Measurements from ENCODE around the gene POMC.
"Not testable (repeated sequence)": the region's sequence is repeated elsewhere in the genome, so short reads cannot be mapped to it uniquely, and the experiment has no call there.

POMC gene

GRCh38 chr2:25131567-25132298, 36.6 kb downstream of the POMC start:
- no peak for DNase-seq

- no peak for DNase-seq
These were observed 37.2 kb downstream of the POMC start for GRCh38 chr2:25131253-25131566.

- no peak for DNase-seq
These were observed 38.4 kb downstream of the POMC start for GRCh38 chr2:25129901-25130520.

DNA sequence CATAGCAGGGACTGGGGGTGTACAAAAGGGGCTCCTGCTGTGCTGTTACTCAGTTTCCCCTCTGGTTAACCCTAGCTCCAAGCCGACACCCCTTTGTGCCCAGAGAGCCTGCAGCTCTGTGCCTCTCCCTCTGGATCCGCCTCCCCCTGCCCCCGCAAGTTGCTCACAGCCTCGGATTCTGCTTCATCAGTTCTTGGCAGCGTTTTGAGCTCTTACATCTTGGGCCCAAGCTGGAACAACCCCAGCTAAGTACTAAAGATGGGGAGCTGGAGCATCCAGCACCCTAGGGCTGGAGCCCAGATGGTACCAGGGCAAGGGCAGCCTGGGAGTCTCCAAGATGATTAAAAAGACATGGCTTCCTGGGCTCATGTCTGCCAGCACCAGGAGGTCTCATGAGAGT, 40.7 kb downstream of the POMC start:
- DNase-seq = no peak

DNA sequence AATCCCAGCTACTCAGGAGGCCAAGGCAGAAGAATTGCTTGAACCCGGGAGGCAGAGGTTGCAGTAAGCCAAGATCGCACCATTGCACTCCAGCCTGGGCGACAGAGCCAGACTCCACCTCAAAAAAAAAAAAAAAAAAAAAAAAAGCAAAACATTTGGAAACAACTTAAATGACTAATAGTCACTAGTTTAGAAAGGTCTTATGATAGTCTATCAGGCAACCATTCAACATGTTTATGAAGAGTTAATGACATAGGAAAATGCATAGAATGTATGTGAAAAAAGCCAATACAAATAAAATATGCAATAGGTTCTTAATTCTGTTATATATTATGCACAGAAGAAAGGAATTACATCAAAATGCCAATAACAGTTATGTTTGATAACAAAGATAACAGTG, 41.3 kb downstream of the POMC start:
- not testable (repeated sequence) for DNase-seq

GRCh38 chr2:25125976-25126375, 42.4 kb downstream of the POMC start:
- DNase-seq = no peak

GRCh38 chr2:25125189-25125588, 43.2 kb downstream of the POMC start:
- no peak for DNase-seq

DNA sequence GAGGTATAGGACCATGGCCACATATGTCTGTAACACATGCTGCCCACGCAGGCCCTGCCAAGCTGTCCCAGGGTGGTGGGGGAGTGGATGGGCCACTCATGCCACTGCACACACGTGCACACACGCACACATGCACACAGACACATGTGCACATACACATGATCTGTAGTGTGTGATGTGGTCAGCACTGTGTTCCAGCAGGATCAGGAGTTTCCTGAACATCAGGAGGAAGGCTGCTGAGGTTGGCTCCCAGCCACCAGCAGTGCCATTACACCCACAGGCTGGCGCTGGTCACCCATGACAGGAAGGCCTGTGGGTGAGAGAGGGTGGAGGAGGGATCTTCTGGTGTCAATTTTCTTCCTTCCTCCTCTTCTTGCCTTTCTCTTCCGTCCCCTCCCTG, 44.7 kb downstream of the POMC start:
- DNase-seq = no peak

GRCh38 chr2:25122367-25122766, 46.0 kb downstream of the POMC start:
- no peak for DNase-seq

DNA sequence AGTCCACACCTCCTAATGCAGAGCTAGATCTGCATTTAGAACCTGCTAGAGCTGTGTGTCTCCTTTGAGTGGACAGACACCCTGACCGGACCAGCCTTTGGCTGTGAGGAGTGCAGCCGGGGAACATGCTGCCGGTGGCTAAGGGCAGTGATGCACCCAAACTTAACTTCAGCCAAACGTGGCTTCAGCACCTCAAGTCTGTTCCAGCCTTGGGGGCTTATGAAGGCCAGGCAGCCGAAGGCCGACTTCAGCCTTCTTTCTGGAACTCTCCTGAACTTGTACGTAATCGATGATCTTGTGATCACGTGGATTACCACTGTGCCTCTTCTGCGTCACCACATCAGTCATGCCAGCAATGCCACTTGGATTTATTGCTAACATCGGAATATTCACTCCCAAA, 49.1 kb downstream of the POMC start:
- no peak for DNase-seq

DNA sequence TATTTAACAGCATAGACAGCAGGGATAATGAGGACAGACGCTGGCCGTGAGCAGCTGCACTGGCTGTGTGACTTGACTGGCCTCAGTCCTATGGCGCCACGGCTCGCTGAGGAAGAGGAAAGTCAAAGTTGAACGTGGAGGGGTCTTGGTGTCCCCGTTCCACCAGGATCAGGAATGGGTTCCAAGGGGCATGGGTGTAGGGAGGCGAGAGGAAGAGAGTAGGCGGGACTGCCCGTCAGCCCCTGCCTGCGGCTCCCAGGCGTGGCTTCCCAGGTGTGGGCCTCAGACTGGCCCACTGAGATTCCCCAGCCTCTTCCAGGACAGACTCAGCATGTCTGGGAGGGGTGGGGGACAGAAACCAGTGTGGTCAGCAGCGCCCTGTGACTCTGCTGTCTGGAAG, 51.4 kb downstream of the POMC start:
- DNase-seq = no peak

- no peak for DNase-seq
These were observed 52.5 kb downstream of the POMC start for GRCh38 chr2:25115902-25116301.

DNA sequence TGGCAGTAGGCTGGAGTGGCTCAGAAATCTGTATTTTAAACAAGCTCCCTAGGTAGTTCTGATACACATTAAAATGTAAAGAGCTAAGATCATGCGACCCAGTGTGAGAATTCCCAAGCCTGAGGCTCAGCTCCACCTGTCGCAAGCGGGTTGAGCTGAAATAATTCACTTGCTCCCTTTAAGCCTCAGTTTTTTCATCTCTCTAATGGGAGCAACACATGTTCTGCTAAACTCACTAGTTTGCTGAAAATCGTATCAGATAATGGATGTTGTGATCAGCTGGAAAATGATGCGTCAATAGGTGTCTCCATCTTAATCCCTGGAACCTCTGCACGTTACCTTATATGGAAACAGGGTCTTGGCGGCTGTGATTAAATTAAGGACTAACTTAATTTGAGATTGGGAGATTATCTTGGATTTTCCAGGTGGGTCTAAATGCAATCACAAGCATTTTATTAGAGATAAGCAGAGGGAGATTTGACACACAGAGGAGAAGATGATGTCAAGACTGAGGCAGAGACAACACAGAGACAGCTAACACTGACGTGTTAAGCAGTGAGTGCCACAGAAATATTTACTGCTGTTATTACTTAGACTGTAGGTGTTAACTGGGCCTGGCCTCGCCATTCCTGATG, 53.0 kb downstream of the POMC start:
- DNase-seq = no peak

DNA sequence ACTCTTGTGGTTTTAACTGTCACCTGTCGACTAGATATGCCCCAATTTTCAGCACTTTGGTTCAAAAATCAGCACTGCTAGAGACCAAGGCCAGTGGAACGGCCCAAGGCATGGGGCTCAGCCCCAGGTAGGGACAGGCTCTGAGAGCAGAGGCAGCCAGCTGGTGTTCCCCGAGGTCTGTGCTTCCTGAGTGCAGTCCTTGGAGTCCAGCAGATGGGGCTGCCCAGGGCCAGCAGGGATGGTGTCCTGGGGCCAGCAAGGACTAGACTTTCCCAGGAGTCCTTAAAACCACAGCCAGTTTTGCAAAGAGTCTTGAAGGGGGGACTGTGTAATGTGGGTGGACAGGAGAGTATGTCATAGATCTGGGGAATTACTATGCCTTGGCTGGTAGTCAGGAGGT, 56.3 kb downstream of the POMC start:
- DNase-seq = no peak

Data from DMS53 (cell line).